ENCODE data around the gene PER2. TPM values are rescaled to one million over a fixed set of nuclear protein-coding genes. Genes with fewer than 3 reads are reported as not detected.

Gene PER2
- total and polyA plus RNA-seq, 10 of the 15 experiments (the other 5 are each of a cell fraction or from before 2014, with no cell fraction given): 1.5 to 15.1 (median 4.6) TPM

- FAIRE-seq: no peak
- Histone ChIP-seq H3K36me3 (ENCODE audit: control insufficient read depth in 2 of 2, insufficient read depth in 2 of 2, low read length in 1 of 2) (peaks cover 4 to 38% of the 10 kb centered on the region in 2 experiments; a peak in 3 of 4 replicates), H2AFZ (ENCODE audit: control insufficient read depth, low read depth, low read length) (no peak overlapping the region), H4K20me1 (ENCODE audit: control insufficient read depth, insufficient read depth) (no peaks in the 10 kb centered on the region), H3K27me3 (replicated peaks in 1 of 2; ENCODE audit: control insufficient read depth in 2 of 2, insufficient read depth in 2 of 2, low read length in 1 of 2) (no peaks in the 10 kb centered on the region), H3K9ac (ENCODE audit: control insufficient read depth, insufficient read depth, low read length) (no peak overlapping the region), H3K79me2 (ENCODE audit: control insufficient read depth, insufficient read depth, low read length) (no peaks in the 10 kb centered on the region), H3K9me3 (replicated peaks; ENCODE audit: control insufficient read depth, insufficient read depth, low read length) (no peaks in the 10 kb centered on the region), H3K4me1 (ENCODE audit: control insufficient read depth, insufficient read depth, low read length) (no peaks in the 10 kb centered on the region), H3K4me3 (no peak overlapping the region), H3K27ac (ENCODE audit: control insufficient read depth, insufficient read depth) (no peak overlapping the region), H3K4me2 (ENCODE audit: control insufficient read depth, insufficient read depth) (no peak overlapping the region)
- RAD21 ChIA-PET (ENCODE audit: unreplicated experiment): no interaction called here
- TF ChIP-seq RAD51 (IDR thresholded peaks at IDR 0.05): no peak
- TF ChIP-seq TCF12 (IDR thresholded peaks at IDR 0.05; ENCODE audit: low read depth, low read length): no peak
- no peak for TF ChIP-seq PBX3 (IDR thresholded peaks at IDR 0.05; ENCODE audit: insufficient replicate concordance, low read depth, low read length)
- TF ChIP-seq, protein P1, sequence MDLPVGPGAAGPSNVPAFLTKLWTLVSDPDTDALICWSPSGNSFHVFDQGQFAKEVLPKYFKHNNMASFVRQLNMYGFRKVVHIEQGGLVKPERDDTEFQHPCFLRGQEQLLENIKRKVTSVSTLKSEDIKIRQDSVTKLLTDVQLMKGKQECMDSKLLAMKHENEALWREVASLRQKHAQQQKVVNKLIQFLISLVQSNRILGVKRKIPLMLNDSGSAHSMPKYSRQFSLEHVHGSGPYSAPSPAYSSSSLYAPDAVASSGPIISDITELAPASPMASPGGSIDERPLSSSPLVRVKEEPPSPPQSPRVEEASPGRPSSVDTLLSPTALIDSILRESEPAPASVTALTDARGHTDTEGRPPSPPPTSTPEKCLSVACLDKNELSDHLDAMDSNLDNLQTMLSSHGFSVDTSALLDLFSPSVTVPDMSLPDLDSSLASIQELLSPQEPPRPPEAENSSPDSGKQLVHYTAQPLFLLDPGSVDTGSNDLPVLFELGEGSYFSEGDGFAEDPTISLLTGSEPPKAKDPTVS (IDR thresholded peaks at IDR 0.05; ENCODE audit: low read depth, low read length): no peak
- no peak for TF ChIP-seq ZSCAN29 (IDR thresholded peaks at IDR 0.05)
- TF ChIP-seq SMARCA5 (IDR thresholded peaks at IDR 0.05): no peak
- no peak for TF ChIP-seq CBX3 (IDR thresholded peaks at IDR 0.05; ENCODE audit: borderline replicate concordance, low read depth)
- TF ChIP-seq BMI1 (IDR thresholded peaks at IDR 0.05; ENCODE audit: borderline replicate concordance): no peak
- no peak for TF ChIP-seq SUZ12 (IDR thresholded peaks at IDR 0.05; ENCODE audit: unreplicated experiment)
- no peak for TF ChIP-seq MEF2A (IDR thresholded peaks at IDR 0.05; ENCODE audit: insufficient read depth, low read depth, low read length)
- TF ChIP-seq, protein P2, sequence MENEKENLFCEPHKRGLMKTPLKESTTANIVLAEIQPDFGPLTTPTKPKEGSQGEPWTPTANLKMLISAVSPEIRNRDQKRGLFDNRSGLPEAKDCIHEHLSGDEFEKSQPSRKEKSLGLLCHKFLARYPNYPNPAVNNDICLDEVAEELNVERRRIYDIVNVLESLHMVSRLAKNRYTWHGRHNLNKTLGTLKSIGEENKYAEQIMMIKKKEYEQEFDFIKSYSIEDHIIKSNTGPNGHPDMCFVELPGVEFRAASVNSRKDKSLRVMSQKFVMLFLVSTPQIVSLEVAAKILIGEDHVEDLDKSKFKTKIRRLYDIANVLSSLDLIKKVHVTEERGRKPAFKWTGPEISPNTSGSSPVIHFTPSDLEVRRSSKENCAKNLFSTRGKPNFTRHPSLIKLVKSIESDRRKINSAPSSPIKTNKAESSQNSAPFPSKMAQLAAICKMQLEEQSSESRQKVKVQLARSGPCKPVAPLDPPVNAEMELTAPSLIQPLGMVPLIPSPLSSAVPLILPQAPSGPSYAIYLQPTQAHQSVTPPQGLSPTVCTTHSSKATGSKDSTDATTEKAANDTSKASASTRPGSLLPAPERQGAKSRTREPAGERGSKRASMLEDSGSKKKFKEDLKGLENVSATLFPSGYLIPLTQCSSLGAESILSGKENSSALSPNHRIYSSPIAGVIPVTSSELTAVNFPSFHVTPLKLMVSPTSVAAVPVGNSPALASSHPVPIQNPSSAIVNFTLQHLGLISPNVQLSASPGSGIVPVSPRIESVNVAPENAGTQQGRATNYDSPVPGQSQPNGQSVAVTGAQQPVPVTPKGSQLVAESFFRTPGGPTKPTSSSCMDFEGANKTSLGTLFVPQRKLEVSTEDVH (IDR thresholded peaks at IDR 0.05; ENCODE audit: low read depth, partially characterized antibody): no peak
- TF ChIP-seq CEBPB (IDR thresholded peaks at IDR 0.05; ENCODE audit: borderline replicate concordance in 1 of 2, low read depth in 2 of 2, low read length in 2 of 2): no peak
- BruUV-seq (replicated peaks): no TSS peak
- DNase-seq (ENCODE audit: low read depth, low spot score): no peak
- ATAC-seq: no peak
- CTCF ChIA-PET: no interaction called here
- POLR2A ChIA-PET: no interaction called here
- intact Hi-C loops (cut with micrococcal nuclease; ENCODE audit: unreplicated experiment) (no loop called here), in situ Hi-C loops (cut with MboI) (no loop called here)
- SMC1A ChIA-PET (ENCODE audit: uncharacterized antibody, unreplicated experiment): no interaction called here
- 95% methylated on average over 20 of the region's 20 CpGs for WGBS (ENCODE audit: insufficient coverage, insufficient replicate concordance, low lambda C conversion rate, missing lambda C conversion rate)
Observed at GRCh38 chr2:238267884-238268680, 20.3 kb downstream of the PER2 start.

All from GM12878 (cell line).